Stimulated activated CD4-positive, alpha-beta T cell treated with anti-CD3 and anti-CD28 coated beads, Interleukin-4, amount 100 ng/mL, for 24 hours (primary cell): ENCODE results near the gene LCN10.

Experiments
- DNase-seq: peaks from one replicate; pipeline ENCODE4 v3.0.0-alpha.2; 2020

LCN10 gene

GRCh38 chr9:136735812-136736480 is 6.8 kb downstream of the LCN10 start:
- no peak for DNase-seq

GRCh38 chr9:136734837-136735496 is 7.8 kb downstream of the LCN10 start:
- no peak for DNase-seq

- DNase-seq = no peak
These were observed 9.1 kb downstream of the LCN10 start for GRCh38 chr9:136733611-136734010.

- no peak for DNase-seq
These were observed 10.1 kb downstream of the LCN10 start for GRCh38 chr9:136732444-136733178.

- DNase-seq = no peak
These were observed 12.8 kb downstream of the LCN10 start for GRCh38 chr9:136729926-136730325.

- DNase-seq = no peak
These were observed 13.6 kb downstream of the LCN10 start for GRCh38 chr9:136729144-136729543.

GRCh38 chr9:136728548-136729123 is 14.1 kb downstream of the LCN10 start:
- no peak for DNase-seq

GRCh38 chr9:136728080-136728547 is 14.6 kb downstream of the LCN10 start:
- DNase-seq = peak; percentile 92

GRCh38 chr9:136726631-136727191 is 16.0 kb downstream of the LCN10 start:
- peak; percentile 49 for DNase-seq

- DNase-seq = no peak
These were observed 16.6 kb downstream of the LCN10 start for GRCh38 chr9:136726118-136726517.

- DNase-seq = no peak
These were observed 17.1 kb downstream of the LCN10 start for GRCh38 chr9:136725612-136726011.

GRCh38 chr9:136724772-136725171 is 18.0 kb downstream of the LCN10 start:
- DNase-seq = no peak

GRCh38 chr9:136723989-136724388 is 18.8 kb downstream of the LCN10 start:
- DNase-seq = no peak

GRCh38 chr9:136723362-136723976 is 19.3 kb downstream of the LCN10 start:
- no peak for DNase-seq

GRCh38 chr9:136722969-136723356 is 19.8 kb downstream of the LCN10 start:
- no peak for DNase-seq

- DNase-seq = no peak
These were observed 20.4 kb downstream of the LCN10 start for GRCh38 chr9:136722093-136722968.

GRCh38 chr9:136721339-136722092 is 21.2 kb downstream of the LCN10 start:
- no peak for DNase-seq

GRCh38 chr9:136720898-136721338 is 21.8 kb downstream of the LCN10 start:
- DNase-seq = no peak

- DNase-seq = no peak
These were observed 22.4 kb downstream of the LCN10 start for GRCh38 chr9:136720251-136720897.

- DNase-seq = no peak
These were observed 23.4 kb downstream of the LCN10 start for GRCh38 chr9:136719195-136719880.
